BLaER1 (cell line): ENCODE data around the gene SBF2.

Experiments
- H3K27ac ChIP-seq: shearing (Covaris generic); formaldehyde crosslinking; 2 replicates; pipeline ENCODE4 v1.8.1; 2022
- H3K27me3 ChIP-seq: shearing (Covaris generic); formaldehyde crosslinking; 2 replicates; pipeline ENCODE4 v1.8.1; 2022
- H3K36me3 ChIP-seq: shearing (Covaris generic); formaldehyde crosslinking; 2 replicates; pipeline ENCODE4 v1.8.1; 2022
- H3K4me1 ChIP-seq: shearing (Covaris generic); formaldehyde crosslinking; 2 replicates; pipeline ENCODE4 v1.8.1; 2022
- H3K4me2 ChIP-seq: shearing (Covaris generic); formaldehyde crosslinking; 2 replicates; pipeline ENCODE4 v1.8.1; 2022
- H3K4me3 ChIP-seq: shearing (Covaris generic); formaldehyde crosslinking; 2 replicates; pipeline ENCODE4 v1.8.1; 2022
- H3K9ac ChIP-seq: shearing (Covaris generic); formaldehyde crosslinking; 2 replicates; pipeline ENCODE4 v1.8.1; 2022
- H3K9me3 ChIP-seq: shearing (Covaris generic); formaldehyde crosslinking; 2 replicates; pipeline ENCODE4 v1.8.1; 2022
- H4K20me1 ChIP-seq: shearing (Covaris generic); formaldehyde crosslinking; 2 replicates; pipeline ENCODE4 v1.8.1; 2022
- Cebpa-rat ChIP-seq: shearing (Covaris generic); IDR thresholded peaks from 2 replicates; pipeline ENCODE4 v1.8.1; 2022

Gene SBF2

GRCh38 chr11:10029386-10030121 is 264.5 kb downstream of the SBF2 start:
- Histone ChIP-seq H3K27ac (no peak overlapping the region), H3K4me3 (no peak overlapping the region), H3K4me2 (no peak overlapping the region), H3K9me3 (no peaks in the 10 kb centered on the region), H3K27me3 (no peaks in the 10 kb centered on the region), H3K36me3 (no peaks in the 10 kb centered on the region), H3K9ac (no peak overlapping the region), H3K4me1 (no peaks in the 10 kb centered on the region), H4K20me1 (no peaks in the 10 kb centered on the region)
- TF ChIP-seq Cebpa-rat = no peak

- no peak for TF ChIP-seq Cebpa-rat
- Histone ChIP-seq H3K27me3 (no peaks in the 10 kb centered on the region), H3K9me3 (no peaks in the 10 kb centered on the region), H4K20me1 (no peaks in the 10 kb centered on the region), H3K4me1 (peaks cover 3% of the 10 kb centered on the region; the same call in 1 of the 2 replicates), H3K27ac (no peak overlapping the region), H3K4me2 (no peak overlapping the region), H3K4me3 (no peak overlapping the region), H3K9ac (no peak overlapping the region), H3K36me3 (no peaks in the 10 kb centered on the region)
These were observed 267.5 kb downstream of the SBF2 start for GRCh38 chr11:10026514-10026913.

GRCh38 chr11:10023212-10023611 is 270.8 kb downstream of the SBF2 start:
- H3K9ac ChIP-seq = no peak overlapping the region
- H3K9me3 ChIP-seq = no peaks in the 10 kb centered on the region
- no peaks in the 10 kb centered on the region for H3K27me3 ChIP-seq
- H3K4me3 ChIP-seq = no peak overlapping the region
- peaks cover 6% of the 10 kb centered on the region for H3K4me1 ChIP-seq
- H3K4me2 ChIP-seq = no peak overlapping the region
- H4K20me1 ChIP-seq = no peaks in the 10 kb centered on the region
- TF ChIP-seq Cebpa-rat = no peak
- no peaks in the 10 kb centered on the region for H3K36me3 ChIP-seq
- no peak overlapping the region for H3K27ac ChIP-seq

- Histone ChIP-seq H3K4me3 (no peak overlapping the region), H3K4me1 (peaks cover 6% of the 10 kb centered on the region), H3K9me3 (no peaks in the 10 kb centered on the region), H3K4me2 (no peak overlapping the region), H3K36me3 (no peaks in the 10 kb centered on the region), H3K27ac (no peak overlapping the region), H3K27me3 (no peaks in the 10 kb centered on the region), H3K9ac (no peak overlapping the region), H4K20me1 (no peaks in the 10 kb centered on the region)
- TF ChIP-seq Cebpa-rat = no peak
These were observed 271.3 kb downstream of the SBF2 start for GRCh38 chr11:10022764-10023163.

GRCh38 chr11:10021563-10021962 is 272.5 kb downstream of the SBF2 start:
- H3K4me3 ChIP-seq = no peak overlapping the region
- H3K4me1 ChIP-seq = peaks cover 6% of the 10 kb centered on the region
- H3K9me3 ChIP-seq = no peaks in the 10 kb centered on the region
- no peaks in the 10 kb centered on the region for H4K20me1 ChIP-seq
- no peaks in the 10 kb centered on the region for H3K36me3 ChIP-seq
- no peak for TF ChIP-seq Cebpa-rat
- no peak overlapping the region for H3K9ac ChIP-seq
- no peak overlapping the region for H3K4me2 ChIP-seq
- no peak overlapping the region for H3K27ac ChIP-seq
- H3K27me3 ChIP-seq = no peaks in the 10 kb centered on the region

- Histone ChIP-seq H4K20me1 (no peaks in the 10 kb centered on the region), H3K27ac (no peak overlapping the region), H3K9me3 (no peaks in the 10 kb centered on the region), H3K9ac (no peak overlapping the region), H3K36me3 (no peaks in the 10 kb centered on the region), H3K4me3 (no peak overlapping the region), H3K4me1 (peaks cover 6% of the 10 kb centered on the region), H3K4me2 (no peak overlapping the region), H3K27me3 (no peaks in the 10 kb centered on the region)
- no peak for TF ChIP-seq Cebpa-rat
These were observed 273.9 kb downstream of the SBF2 start for GRCh38 chr11:10019906-10020682.

- peaks cover 6% of the 10 kb centered on the region for H3K4me1 ChIP-seq
- TF ChIP-seq Cebpa-rat = no peak
- H3K4me3 ChIP-seq = no peak overlapping the region
- H3K9me3 ChIP-seq = peaks cover 2% of the 10 kb centered on the region; the same call in 1 of the 2 replicates
- H3K27me3 ChIP-seq = no peaks in the 10 kb centered on the region
- H3K27ac ChIP-seq = no peak overlapping the region
- no peaks in the 10 kb centered on the region for H3K36me3 ChIP-seq
- no peak overlapping the region for H3K4me2 ChIP-seq
- no peak overlapping the region for H3K9ac ChIP-seq
- H4K20me1 ChIP-seq = no peaks in the 10 kb centered on the region
These were observed 276.1 kb downstream of the SBF2 start for GRCh38 chr11:10017911-10018310.

- H3K9ac ChIP-seq = no peak overlapping the region
- H3K27ac ChIP-seq = no peak overlapping the region
- no peaks in the 10 kb centered on the region for H3K27me3 ChIP-seq
- peaks cover 8% of the 10 kb centered on the region; the same call in 1 of the 2 replicates for H3K9me3 ChIP-seq
- H3K4me2 ChIP-seq = no peak overlapping the region
- no peak for TF ChIP-seq Cebpa-rat
- no peaks in the 10 kb centered on the region for H4K20me1 ChIP-seq
- peaks cover 6% of the 10 kb centered on the region for H3K4me1 ChIP-seq
- no peaks in the 10 kb centered on the region for H3K36me3 ChIP-seq
- H3K4me3 ChIP-seq = no peak overlapping the region
These were observed 277.0 kb downstream of the SBF2 start for GRCh38 chr11:10017050-10017449.

GRCh38 chr11:10012068-10012467 is 282.0 kb downstream of the SBF2 start:
- Histone ChIP-seq H3K4me2 (no peak overlapping the region), H3K9me3 (peaks cover 46% of the 10 kb centered on the region)

GRCh38 chr11:10005955-10006525 is 288.0 kb downstream of the SBF2 start:
- no peak overlapping the region for H3K27ac ChIP-seq

More at GRCh38 chr11:10012068-10012467, 282.0 kb downstream of the SBF2 start:
- no peak overlapping the region for H3K27ac ChIP-seq
- TF ChIP-seq Cebpa-rat = no peak
- no peaks in the 10 kb centered on the region for H3K4me1 ChIP-seq
- H3K27me3 ChIP-seq = no peaks in the 10 kb centered on the region
- H3K4me3 ChIP-seq = no peak overlapping the region
- no peaks in the 10 kb centered on the region for H3K36me3 ChIP-seq
- H3K9ac ChIP-seq = no peak overlapping the region
- no peaks in the 10 kb centered on the region for H4K20me1 ChIP-seq

More at GRCh38 chr11:10005955-10006525, 288.0 kb downstream of the SBF2 start:
- no peaks in the 10 kb centered on the region for H3K36me3 ChIP-seq
- no peak overlapping the region for H3K4me3 ChIP-seq
- H3K4me2 ChIP-seq = no peak overlapping the region
- no peaks in the 10 kb centered on the region for H4K20me1 ChIP-seq
- H3K9me3 ChIP-seq = peaks cover 40% of the 10 kb centered on the region
- no peak overlapping the region for H3K9ac ChIP-seq
- no peaks in the 10 kb centered on the region for H3K4me1 ChIP-seq
- TF ChIP-seq Cebpa-rat = no peak
- H3K27me3 ChIP-seq = no peaks in the 10 kb centered on the region
